Measurements from ENCODE around the gene PLLP. TPM values are rescaled to one million over a fixed set of nuclear protein-coding genes. Genes with fewer than 3 reads are reported as not detected.

The PLLP gene
- total RNA-seq, 4 donors from 2014 or later, result 3.6 to 10.7 (median 6.4) TPM

- intact Hi-C loops (cut with DNase I), result no loop called here
- 90% methylated on average over 2 of the region's 2 CpGs for WGBS
- TF ChIP-seq POLR2AphosphoS5 (IDR thresholded peaks at IDR 0.05), result no peak
- no peak for TF ChIP-seq CTCF (IDR thresholded peaks at IDR 0.05)
- TF ChIP-seq EP300 (IDR thresholded peaks at IDR 0.05), result no peak
- TF ChIP-seq POLR2A (IDR thresholded peaks at IDR 0.05; ENCODE audit: low read depth), result no peak
- Histone ChIP-seq H3K27ac (replicated peaks in 1 of 4) (no peak overlapping the region), H3K4me3 (no peak overlapping the region), H3K9me3 (peaks cover 0 to 18% (median 3%) of the 10 kb centered on the region in 4 donors), H3K4me1 (no peaks in the 10 kb centered on the region), H3K36me3 (peaks cover 65 to 96% (median 87%) of the 10 kb centered on the region in 4 donors), H3K27me3 (no peaks in the 10 kb centered on the region)
- no peak for DNase-seq (ENCODE audit: extremely low spot score)
These were observed 67.5 kb downstream of the PLLP start for GRCh38 chr16:57216968-57217367.

GRCh38 chr16:57213462-57213861 is 71.0 kb downstream of the PLLP start:
- 100% methylated on average over 1 of the region's 1 CpG for WGBS
- intact Hi-C loops (cut with DNase I), result no loop called here
- peaks cover 0 to 18% (median 3%) of the 10 kb centered on the region in 4 donors for H3K9me3 ChIP-seq

GRCh38 chr16:57209780-57210179 is 74.7 kb downstream of the PLLP start:
- TF ChIP-seq POLR2A (IDR thresholded peaks at IDR 0.05; ENCODE audit: low read depth) (no peak), EP300 (IDR thresholded peaks at IDR 0.05) (no peak), CTCF (IDR thresholded peaks at IDR 0.05) (no peak), POLR2AphosphoS5 (IDR thresholded peaks at IDR 0.05) (no peak)
- 97% methylated on average over 5 of the region's 5 CpGs for WGBS
- Histone ChIP-seq H3K27ac (replicated peaks in 1 of 4) (no peak overlapping the region), H3K9me3 (no peaks in the 10 kb centered on the region), H3K4me1 (no peaks in the 10 kb centered on the region), H3K4me3 (no peak overlapping the region), H3K27me3 (no peaks in the 10 kb centered on the region), H3K36me3 (peaks cover 54 to 99% (median 93%) of the 10 kb centered on the region in 4 donors)
- no peak for DNase-seq (ENCODE audit: extremely low spot score)
- intact Hi-C loops (cut with DNase I), result no loop called here

More at GRCh38 chr16:57213462-57213861, 71.0 kb downstream of the PLLP start:
- DNase-seq (ENCODE audit: extremely low spot score), result no peak
- no peak overlapping the region for H3K27ac ChIP-seq (replicated peaks in 1 of 4)
- no peaks in the 10 kb centered on the region for H3K4me1 ChIP-seq
- H3K27me3 ChIP-seq, result no peaks in the 10 kb centered on the region
- H3K4me3 ChIP-seq, result no peak overlapping the region
- H3K36me3 ChIP-seq, result peaks cover 69 to 100% (median 97%) of the 10 kb centered on the region in 4 donors
- no peak for TF ChIP-seq POLR2AphosphoS5 (IDR thresholded peaks at IDR 0.05)
- TF ChIP-seq EP300 (IDR thresholded peaks at IDR 0.05), result no peak
- no peak for TF ChIP-seq POLR2A (IDR thresholded peaks at IDR 0.05; ENCODE audit: low read depth)
- TF ChIP-seq CTCF (IDR thresholded peaks at IDR 0.05), result no peak

DNA sequence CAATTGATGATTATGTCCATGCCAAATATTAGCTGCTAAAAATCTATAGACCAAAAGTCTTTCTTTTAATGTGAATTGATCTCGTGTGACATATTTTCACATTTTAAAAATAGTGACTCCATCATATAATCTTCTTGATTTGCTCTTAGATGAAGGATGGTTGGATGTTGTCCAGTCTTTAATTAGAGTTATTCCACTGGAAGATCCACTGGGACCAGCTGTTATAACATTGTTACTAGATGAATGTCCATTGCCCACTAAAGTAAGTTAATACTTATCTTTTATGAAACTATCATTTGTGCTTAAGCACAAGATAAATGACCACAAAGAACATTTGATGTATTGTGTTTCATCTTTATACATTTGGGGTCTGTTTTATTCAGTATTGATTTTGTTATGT is 75.5 kb downstream of the PLLP start:
- 91% methylated on average over 1 of the region's 1 CpG for whole genome bisulfite sequencing
- Histone ChIP-seq H3K9me3 (no peaks in the 10 kb centered on the region), H3K36me3 (peaks cover 46 to 95% (median 89%) of the 10 kb centered on the region in 4 donors), H3K27me3 (no peaks in the 10 kb centered on the region), H3K4me1 (no peaks in the 10 kb centered on the region), H3K4me3 (no peak overlapping the region), H3K27ac (replicated peaks in 1 of 4) (no peak overlapping the region)
- intact Hi-C loops (cut with DNase I), result no loop called here
- no peak for TF ChIP-seq EP300 (IDR thresholded peaks at IDR 0.05)
- TF ChIP-seq POLR2AphosphoS5 (IDR thresholded peaks at IDR 0.05), result no peak
- no peak for TF ChIP-seq CTCF (IDR thresholded peaks at IDR 0.05)
- no peak for TF ChIP-seq POLR2A (IDR thresholded peaks at IDR 0.05; ENCODE audit: low read depth)
- DNase-seq (ENCODE audit: extremely low spot score), result no peak

Small RNA genes lying within 50 kb of the gene (small RNA-seq; reads per million reads assigned to genes)
- gene AC108081.1, result 0 reads per million in 3 donors

Other genes with a start within 250 kb of the PLLP start
- 10 to 100 TPM; 21.6 to 43.0 (median 34.9) TPM for gene CPNE2, start 192.1 kb downstream of the PLLP start, total RNA-seq
- gene PSME3IP1, start 98.6 kb downstream of the PLLP start, total RNA-seq, result 10 to 100 TPM; 47.8 to 60.7 (median 57.5) TPM
- gene RSPRY1, start 98.3 kb downstream of the PLLP start, total RNA-seq, result 10 to 100 TPM; 22.4 to 30.7 (median 25.7) TPM
- gene ARL2BP, start 39.4 kb downstream of the PLLP start, total RNA-seq, result 10 to 100 TPM; 58.1 to 77.4 (median 66.9) TPM
- not detected for gene CCL22, start 74.1 kb upstream of the PLLP start, total RNA-seq
- 10 to 100 TPM; 26.8 to 40.4 (median 29.9) TPM for gene CX3CL1, start 87.8 kb upstream of the PLLP start, total RNA-seq
- not detected for gene CCL17, start 120.1 kb upstream of the PLLP start, total RNA-seq
- 10 to 100 TPM; 24.0 to 27.0 (median 26.0) TPM for gene CIAPIN1, start 162.7 kb upstream of the PLLP start, total RNA-seq
- gene COQ9, start 162.8 kb upstream of the PLLP start, total RNA-seq, result 100 to 1,000 TPM in 2 of 4 donors, 10 to 100 TPM in 2; 77.2 to 115 (median 93.3) TPM
- gene POLR2C, start 178.0 kb upstream of the PLLP start, total RNA-seq, result 100 to 1,000 TPM in 3 of 4 donors, 10 to 100 TPM in 1; 95.5 to 154 (median 107) TPM
- gene DOK4, start 201.8 kb upstream of the PLLP start, total RNA-seq, result 10 to 100 TPM; 14.5 to 36.7 (median 29.4) TPM

All from esophagus muscularis mucosa (tissue), 4 donors.